HepG2 (cell line): ENCODE results near the gene C14orf119. TPM values are rescaled to one million over a fixed set of nuclear protein-coding genes. Genes with fewer than 3 reads are reported as not detected.
A peak's percentile ranks its signal among the peaks of the same experiment; 100 is the strongest.

Source experiments
- EED ChIP-seq: sonication (generic); formaldehyde crosslinking; IDR thresholded peaks from 2 replicates; pipeline ENCODE4 v1.5.0; 2020; ENCODE audit warnings: mild to moderate bottlenecking, missing genetic modification reagents
- MAZ ChIP-seq, 2 experiments: sonication (generic) in 1 of 2; formaldehyde crosslinking in 1 of 2; IDR thresholded peaks; 2 replicates each; pipeline versions ENCODE4 v1.5.0 to v1.6.1; 2012 to 2020; ENCODE audit warnings: low read depth in 2 of 2, mild to moderate bottlenecking in 2 of 2, borderline replicate concordance in 1 of 2, improper control_type of control experiment in 1 of 2, low read length in 1 of 2, missing genetic modification reagents in 1 of 2, moderate library complexity in 1 of 2
- NRL ChIP-seq: sonication (generic); formaldehyde crosslinking; IDR thresholded peaks from 2 replicates; pipeline ENCODE4 v1.5.0; 2020; ENCODE audit warnings: missing genetic modification reagents, mild to moderate bottlenecking, moderate library complexity, borderline replicate concordance
- PTBP1 ChIP-seq: fragments of 200-400 bp; formaldehyde crosslinking; IDR thresholded peaks from 2 replicates; pipeline ENCODE4 v1.6.1; 2018; ENCODE audit warnings: low read length, low read depth; ENCODE audit not compliant: poor library complexity, severe bottlenecking
- SALL2 ChIP-seq: sonication (generic); formaldehyde crosslinking; IDR thresholded peaks from 2 replicates; pipeline ENCODE4 v1.8.1; 2023; ENCODE audit warnings: mild to moderate bottlenecking, missing genetic modification reagents, inconsistent platforms
- SIN3A ChIP-seq: IDR thresholded peaks from 2 replicates; pipeline ENCODE4 v1.6.1; 2011; ENCODE audit warnings: low read depth, mild to moderate bottlenecking, control low read depth, low read length, borderline replicate concordance
- ZNF280B ChIP-seq: sonication (generic); formaldehyde crosslinking; IDR thresholded peaks from 2 replicates; pipeline ENCODE4 v1.5.0; 2020; ENCODE audit warnings: missing genetic modification reagents, mild to moderate bottlenecking, borderline replicate concordance
- ZNF7 ChIP-seq: IDR thresholded peaks from 2 replicates; pipeline ENCODE4 v1.6.1; 2016; ENCODE audit warnings: missing biosample characterization, missing genetic modification reagents
- polyA plus RNA-seq, 8 experiments: library from polyadenylated mRNA; depleted of rRNA in 3 of 8; stranded (reverse) in 7 of 8; unstranded in 1 of 8; fragments of >200 nt; fragmentation: Illumina TruSeq in 4 of 8; extraction: Trizol in 4 of 8; gene quantifications; 2 replicates each; pipeline versions ENCODE4 v1.2.1 to v1.2.3, GENCODE V29; 2011 to 2016; ENCODE audit warnings: low read depth in 4 of 8, missing spikeins in 1 of 8, mixed read lengths in 1 of 8; ENCODE audit not compliant: insufficient read depth in 1 of 8
- total RNA-seq, 5 experiments: library from RNA; depleted of rRNA; stranded (reverse); fragments of >200 nt; fragmentation: Illumina TruSeq; extraction: Trizol; gene quantifications; 2 replicates each; pipeline ENCODE4 v1.2.3, GENCODE V29; 2016; ENCODE audit warnings: low read depth in 1 of 5
- TF ChIP-seq, protein P1 (sequence below): sonication (generic); formaldehyde crosslinking; IDR thresholded peaks from 2 replicates; pipeline ENCODE4 v1.5.1; 2020; ENCODE audit warnings: missing genetic modification reagents, mild to moderate bottlenecking, borderline replicate concordance
- TF ChIP-seq, protein P2 (sequence below): IDR thresholded peaks from 2 replicates; pipeline ENCODE4 v1.6.1; 2012; ENCODE audit warnings: low read depth, low read length, improper control_type of control experiment

C14orf119 gene
- total and polyA plus RNA-seq, 2 of the 13 experiments (the other 11 are each of a cell fraction or from before 2014, with no cell fraction given) = 117 to 206 TPM

DNA sequence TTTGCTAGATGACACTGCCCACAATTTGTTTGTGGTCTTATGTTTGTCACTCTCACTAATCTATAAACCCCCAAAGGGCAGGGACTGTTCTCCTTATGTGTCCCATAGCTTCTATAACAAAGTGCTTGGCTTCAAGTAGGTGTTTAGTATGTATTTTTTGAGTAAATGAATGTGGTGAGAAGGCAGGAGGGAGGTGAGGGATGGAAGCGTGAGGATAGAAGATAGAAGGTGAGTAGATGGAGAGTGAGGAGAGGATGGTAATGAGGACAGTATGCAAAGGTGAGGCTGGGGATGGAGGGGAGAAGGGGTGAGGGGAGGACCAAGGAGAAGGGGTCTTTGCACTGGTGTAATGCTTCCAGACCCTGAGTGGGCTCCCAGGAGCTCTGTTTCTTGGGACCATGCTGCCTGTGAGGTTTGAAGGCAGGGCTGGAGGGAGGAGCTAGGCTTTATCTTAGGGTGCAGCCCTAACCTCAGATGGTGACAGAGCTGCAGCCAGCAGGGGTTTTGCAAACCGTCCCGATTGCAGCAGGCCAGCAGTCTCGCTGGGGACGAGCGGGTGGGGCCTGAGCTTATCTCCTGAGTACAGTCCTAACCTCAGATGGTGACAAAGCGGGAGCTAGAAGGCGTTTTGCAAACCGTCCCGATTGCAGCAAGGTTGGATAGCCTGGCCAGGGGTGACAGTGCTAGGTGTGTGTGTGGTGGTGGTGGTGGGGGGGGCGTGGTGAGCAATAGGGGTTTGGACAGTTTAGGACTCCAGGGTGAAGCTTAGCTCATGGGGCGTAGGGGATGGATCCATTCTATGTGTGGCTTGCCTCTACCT is 17.3 kb downstream of the C14orf119 start (continued):
- TF ChIP-seq PTBP1 (no peak), MAZ (IDR thresholded peaks at IDR 0.05; ENCODE audit: borderline replicate concordance, low read depth, low read length) (0 out of 2 replicates have a peak, but pooled peaks have one; percentile 13), MAZ (CRISPR knock-in tag; IDR thresholded peaks at IDR 0.05; ENCODE audit: low read depth) (no peak), ZNF7 (CRISPR knock-in tag) (no peak), EED (CRISPR knock-in tag) (peak; percentile 41; the same call in 1 of the 2 replicates), NRL (CRISPR knock-in tag) (0 out of 2 replicates have a peak, but pooled peaks have one; percentile 22), SALL2 (CRISPR knock-in tag) (no peak), ZNF280B (CRISPR knock-in tag) (peak; percentile 71; the same call in 1 of the 2 replicates), SIN3A (no peak)
- TF ChIP-seq, protein P1, sequence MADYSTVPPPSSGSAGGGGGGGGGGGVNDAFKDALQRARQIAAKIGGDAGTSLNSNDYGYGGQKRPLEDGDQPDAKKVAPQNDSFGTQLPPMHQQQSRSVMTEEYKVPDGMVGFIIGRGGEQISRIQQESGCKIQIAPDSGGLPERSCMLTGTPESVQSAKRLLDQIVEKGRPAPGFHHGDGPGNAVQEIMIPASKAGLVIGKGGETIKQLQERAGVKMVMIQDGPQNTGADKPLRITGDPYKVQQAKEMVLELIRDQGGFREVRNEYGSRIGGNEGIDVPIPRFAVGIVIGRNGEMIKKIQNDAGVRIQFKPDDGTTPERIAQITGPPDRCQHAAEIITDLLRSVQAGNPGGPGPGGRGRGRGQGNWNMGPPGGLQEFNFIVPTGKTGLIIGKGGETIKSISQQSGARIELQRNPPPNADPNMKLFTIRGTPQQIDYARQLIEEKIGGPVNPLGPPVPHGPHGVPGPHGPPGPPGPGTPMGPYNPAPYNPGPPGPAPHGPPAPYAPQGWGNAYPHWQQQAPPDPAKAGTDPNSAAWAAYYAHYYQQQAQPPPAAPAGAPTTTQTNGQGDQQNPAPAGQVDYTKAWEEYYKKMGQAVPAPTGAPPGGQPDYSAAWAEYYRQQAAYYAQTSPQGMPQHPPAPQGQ (CRISPR knock-in tag) = no peak
- TF ChIP-seq, protein P2, sequence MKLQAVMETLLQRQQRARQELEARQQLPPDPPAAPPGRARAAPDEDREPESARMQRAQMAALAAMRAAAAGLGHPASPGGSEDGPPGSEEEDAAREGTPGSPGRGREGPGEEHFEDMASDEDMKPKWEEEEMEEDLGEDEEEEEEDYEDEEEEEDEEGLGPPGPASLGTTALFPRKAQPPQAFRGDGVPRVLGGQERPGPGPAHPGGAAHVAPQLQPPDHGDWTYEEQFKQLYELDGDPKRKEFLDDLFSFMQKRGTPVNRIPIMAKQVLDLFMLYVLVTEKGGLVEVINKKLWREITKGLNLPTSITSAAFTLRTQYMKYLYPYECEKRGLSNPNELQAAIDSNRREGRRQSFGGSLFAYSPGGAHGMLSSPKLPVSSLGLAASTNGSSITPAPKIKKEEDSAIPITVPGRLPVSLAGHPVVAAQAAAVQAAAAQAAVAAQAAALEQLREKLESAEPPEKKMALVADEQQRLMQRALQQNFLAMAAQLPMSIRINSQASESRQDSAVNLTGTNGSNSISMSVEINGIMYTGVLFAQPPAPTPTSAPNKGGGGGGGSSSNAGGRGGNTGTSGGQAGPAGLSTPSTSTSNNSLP = no peak
